Measurements from ENCODE around the gene LRRC25. TPM values are rescaled to one million over a fixed set of nuclear protein-coding genes. Genes with fewer than 3 reads are reported as not detected.

LRRC25 gene
- total RNA-seq = 2.9 TPM
- 7.0 TPM for polyA plus RNA-seq

- DNase-seq (ENCODE audit: extremely low spot score) = no peak
- Histone ChIP-seq H3K4me1 (ENCODE audit: insufficient read depth) (no peaks in the 10 kb centered on the region), H3K27ac (ENCODE audit: low read depth) (no peak within 1 kb of the TSS), H3K4me3 (ENCODE audit: low read depth, low read length) (no peak within 1 kb of the TSS), H3K36me3 (ENCODE audit: insufficient read depth) (no peaks in the 10 kb centered on the region)
- WGBS = 16% methylated on average over 33 of the region's 33 CpGs
Observed at GRCh38 chr19:18397242-18398202, at the start of gene LRRC25. TSS of gene LRRC25 (minus strand) at chr19:18397622. CDS start at chr19:18396963, 659 bp downstream.

- DNase-seq (ENCODE audit: extremely low spot score) = no peak
- Histone ChIP-seq H3K27ac (ENCODE audit: low read depth) (no peak overlapping the region), H3K4me3 (ENCODE audit: low read depth, low read length) (no peak overlapping the region), H3K36me3 (ENCODE audit: insufficient read depth) (peaks cover 18% of the 10 kb centered on the region), H3K4me1 (ENCODE audit: insufficient read depth) (no peaks in the 10 kb centered on the region)
- 81% methylated on average over 12 of the region's 12 CpGs for WGBS
Observed at GRCh38 chr19:18446811-18447359, 49.5 kb upstream of the LRRC25 start.

DNA sequence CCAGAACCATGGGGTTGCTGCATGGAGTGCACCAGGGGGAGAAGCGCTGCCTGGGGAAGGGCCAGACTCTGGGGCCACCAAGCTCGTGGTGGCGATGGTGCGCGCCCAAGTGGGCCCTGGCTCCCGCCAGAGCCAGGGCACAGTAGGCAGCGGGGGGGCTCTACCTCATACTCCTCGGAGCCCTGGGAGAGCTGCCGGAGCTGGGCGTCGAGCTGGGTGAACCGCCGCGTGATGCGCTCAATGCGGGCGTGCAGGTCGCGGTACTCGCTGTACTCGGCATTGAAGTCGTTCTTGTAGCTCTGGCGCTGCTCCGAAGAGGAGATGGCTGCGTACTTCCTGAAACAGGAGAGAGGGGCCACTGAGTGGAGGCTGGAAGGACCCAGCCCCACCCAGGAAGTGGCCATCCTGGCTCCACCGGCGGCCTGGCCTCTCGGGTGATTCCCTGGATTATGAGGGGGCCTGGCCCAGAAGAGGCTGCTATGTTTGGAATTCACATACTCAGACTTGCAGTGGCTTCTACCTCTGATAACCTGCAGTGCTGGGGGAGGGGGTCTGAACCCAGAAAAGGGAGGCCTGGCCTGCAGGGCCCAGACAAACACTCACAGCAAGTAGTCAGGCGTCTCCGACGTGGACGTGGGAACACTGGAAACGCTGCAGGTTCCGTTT, 48.9 kb upstream of the LRRC25 start:
- Histone ChIP-seq H3K4me3 (ENCODE audit: low read depth, low read length) (no peak overlapping the region), H3K36me3 (ENCODE audit: insufficient read depth) (peaks cover 18% of the 10 kb centered on the region), H3K27ac (ENCODE audit: low read depth) (no peak overlapping the region), H3K4me1 (ENCODE audit: insufficient read depth) (no peaks in the 10 kb centered on the region)
- no peak for DNase-seq (ENCODE audit: extremely low spot score)
- whole genome bisulfite sequencing = 84% methylated on average over 34 of the region's 34 CpGs

GRCh38 chr19:18445262-18445948, 48.0 kb upstream of the LRRC25 start:
- DNase-seq (ENCODE audit: extremely low spot score) = no peak
- H3K27ac ChIP-seq (ENCODE audit: low read depth) = no peak overlapping the region
- H3K36me3 ChIP-seq (ENCODE audit: insufficient read depth) = peaks cover 18% of the 10 kb centered on the region
- no peaks in the 10 kb centered on the region for H3K4me1 ChIP-seq (ENCODE audit: insufficient read depth)
- WGBS = 81% methylated on average over 15 of the region's 15 CpGs
- H3K4me3 ChIP-seq (ENCODE audit: low read depth, low read length) = no peak overlapping the region

- no peak for DNase-seq (ENCODE audit: extremely low spot score)
- peaks cover 14% of the 10 kb centered on the region for H3K36me3 ChIP-seq (ENCODE audit: insufficient read depth)
Observed at GRCh38 chr19:18444513-18444912, 47.1 kb upstream of the LRRC25 start.

DNA sequence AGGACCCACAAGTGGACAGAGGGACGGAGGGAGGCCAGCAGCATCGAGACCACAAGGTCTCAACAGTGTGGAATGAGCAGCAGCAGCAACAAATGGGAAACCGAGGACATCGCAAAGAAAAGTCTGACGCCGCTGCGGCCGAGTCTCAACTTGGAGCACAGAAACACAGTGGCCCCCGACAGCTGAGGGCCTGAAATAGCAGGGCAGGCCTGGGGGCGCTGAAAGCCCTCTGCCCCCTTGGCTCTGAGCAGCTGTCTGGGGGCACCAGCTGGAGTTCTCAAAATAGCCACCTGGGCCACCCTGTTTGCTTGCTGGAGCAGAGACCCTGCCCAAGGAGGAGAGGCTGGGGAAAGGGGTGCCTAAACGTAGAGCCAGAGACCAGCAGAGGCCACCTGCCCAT, 46.4 kb upstream of the LRRC25 start:
- Histone ChIP-seq H3K36me3 (ENCODE audit: insufficient read depth) (peaks cover 14% of the 10 kb centered on the region), H3K4me1 (ENCODE audit: insufficient read depth) (no peaks in the 10 kb centered on the region), H3K4me3 (ENCODE audit: low read depth, low read length) (no peak overlapping the region), H3K27ac (ENCODE audit: low read depth) (no peak overlapping the region)
- 93% methylated on average over 11 of the region's 11 CpGs for WGBS
- no peak for DNase-seq (ENCODE audit: extremely low spot score)

More at GRCh38 chr19:18444513-18444912, 47.1 kb upstream of the LRRC25 start:
- Histone ChIP-seq H3K4me1 (ENCODE audit: insufficient read depth) (no peaks in the 10 kb centered on the region), H3K4me3 (ENCODE audit: low read depth, low read length) (no peak overlapping the region), H3K27ac (ENCODE audit: low read depth) (no peak overlapping the region)
- 83% methylated on average over 19 of the region's 19 CpGs for WGBS

- Histone ChIP-seq H3K36me3 (ENCODE audit: insufficient read depth) (peaks cover 14% of the 10 kb centered on the region), H3K4me3 (ENCODE audit: low read depth, low read length) (no peak overlapping the region), H3K4me1 (ENCODE audit: insufficient read depth) (no peaks in the 10 kb centered on the region), H3K27ac (ENCODE audit: low read depth) (no peak overlapping the region)
- no peak for DNase-seq (ENCODE audit: extremely low spot score)
- WGBS = 95% methylated on average over 6 of the region's 6 CpGs
Observed at GRCh38 chr19:18443406-18443805, 46.0 kb upstream of the LRRC25 start.

GRCh38 chr19:18442941-18443340, 45.5 kb upstream of the LRRC25 start:
- Histone ChIP-seq H3K4me1 (ENCODE audit: insufficient read depth) (no peaks in the 10 kb centered on the region), H3K4me3 (ENCODE audit: low read depth, low read length) (no peak overlapping the region), H3K27ac (ENCODE audit: low read depth) (no peak overlapping the region), H3K36me3 (ENCODE audit: insufficient read depth) (peaks cover 14% of the 10 kb centered on the region)
- no peak for DNase-seq (ENCODE audit: extremely low spot score)
- WGBS = 85% methylated on average over 12 of the region's 12 CpGs

DNA sequence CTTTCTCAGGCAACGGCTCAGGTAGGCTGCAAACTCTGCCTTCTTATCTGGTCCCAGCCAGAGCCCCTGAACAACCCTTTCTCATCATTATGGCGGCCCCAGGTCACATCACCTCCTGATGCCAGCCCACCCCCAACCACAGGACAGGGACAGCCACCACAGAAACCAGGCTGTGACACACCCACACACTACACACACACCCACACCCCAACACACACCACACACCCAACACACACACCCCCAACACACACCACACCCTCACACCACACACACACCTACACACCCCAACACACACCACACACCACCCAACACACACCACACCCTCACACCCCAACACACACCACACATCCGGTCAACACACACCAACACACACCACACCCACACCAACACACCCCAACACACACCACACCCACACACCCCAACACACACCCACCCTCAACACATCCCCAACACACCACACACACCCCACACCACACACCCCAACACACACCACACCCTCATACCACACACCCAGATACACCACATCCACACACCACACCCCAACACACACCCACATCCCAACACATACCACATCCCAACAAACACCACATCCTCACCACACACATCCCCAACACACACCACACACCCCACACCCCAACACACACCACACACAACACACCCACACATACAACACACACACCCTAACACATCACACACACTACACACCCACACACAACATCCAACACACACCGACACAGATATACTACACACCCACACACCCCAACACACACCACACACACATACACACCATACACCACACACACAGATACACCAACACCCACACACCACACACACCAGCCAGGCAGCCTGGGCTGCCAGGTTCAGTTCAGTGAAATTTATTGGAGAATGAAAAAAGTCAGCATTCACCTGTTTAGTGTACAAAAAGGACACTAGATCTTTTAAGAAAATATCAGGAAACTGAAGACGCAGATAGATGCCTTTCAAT, 44.7 kb upstream of the LRRC25 start:
- Histone ChIP-seq H3K36me3 (ENCODE audit: insufficient read depth) (peaks cover 14% of the 10 kb centered on the region), H3K4me1 (ENCODE audit: insufficient read depth) (no peaks in the 10 kb centered on the region), H3K4me3 (ENCODE audit: low read depth, low read length) (no peak overlapping the region), H3K27ac (ENCODE audit: low read depth) (no peak overlapping the region)
- DNase-seq (ENCODE audit: extremely low spot score) = no peak
- WGBS = 79% methylated on average over 5 of the region's 5 CpGs

GRCh38 chr19:18440936-18441803, 43.7 kb upstream of the LRRC25 start:
- no peak overlapping the region for H3K4me3 ChIP-seq (ENCODE audit: low read depth, low read length)
- H3K27ac ChIP-seq (ENCODE audit: low read depth) = no peak overlapping the region
- no peak for DNase-seq (ENCODE audit: extremely low spot score)
- H3K4me1 ChIP-seq (ENCODE audit: insufficient read depth) = no peaks in the 10 kb centered on the region
- H3K36me3 ChIP-seq (ENCODE audit: insufficient read depth) = peaks cover 11% of the 10 kb centered on the region
- 82% methylated on average over 23 of the region's 23 CpGs for WGBS

DNA sequence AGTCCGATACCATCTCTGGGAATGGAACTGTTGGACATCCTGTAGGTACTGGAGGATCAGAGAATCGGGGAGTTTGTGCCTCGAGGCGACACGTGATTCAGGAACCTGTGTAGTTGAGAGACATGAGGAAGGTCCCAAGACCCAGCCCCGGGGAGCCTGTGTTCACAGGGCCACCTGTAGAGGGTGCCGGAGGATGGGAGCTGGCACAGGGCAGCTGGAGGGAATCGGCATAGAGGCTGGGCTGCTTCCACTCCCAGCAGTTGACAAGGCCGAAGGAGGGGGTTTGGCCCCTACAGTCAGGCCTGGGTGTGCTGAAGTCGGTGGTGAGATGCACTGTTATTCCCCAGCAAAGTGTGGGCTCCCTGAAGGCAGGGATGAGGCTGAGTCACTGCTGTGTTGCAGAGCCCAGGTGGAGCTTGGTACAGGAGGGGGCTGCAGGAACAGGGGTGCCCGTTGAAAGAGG, 43.0 kb upstream of the LRRC25 start:
- H3K4me3 ChIP-seq (ENCODE audit: low read depth, low read length) = no peak overlapping the region
- 58% methylated on average over 11 of the region's 11 CpGs for WGBS
- H3K4me1 ChIP-seq (ENCODE audit: insufficient read depth) = no peaks in the 10 kb centered on the region
- peaks cover 7% of the 10 kb centered on the region for H3K36me3 ChIP-seq (ENCODE audit: insufficient read depth)
- DNase-seq (ENCODE audit: extremely low spot score) = no peak
- no peak overlapping the region for H3K27ac ChIP-seq (ENCODE audit: low read depth)

- H3K27ac ChIP-seq (ENCODE audit: low read depth) = no peak overlapping the region
- WGBS = 77% methylated on average over 9 of the region's 9 CpGs
- H3K36me3 ChIP-seq (ENCODE audit: insufficient read depth) = peaks cover 5% of the 10 kb centered on the region
- H3K4me1 ChIP-seq (ENCODE audit: insufficient read depth) = no peaks in the 10 kb centered on the region
- no peak overlapping the region for H3K4me3 ChIP-seq (ENCODE audit: low read depth, low read length)
- no peak for DNase-seq (ENCODE audit: extremely low spot score)
Observed at GRCh38 chr19:18439910-18440237, 42.5 kb upstream of the LRRC25 start.
